ENCODE results near the gene D2HGDH. TPM values are rescaled to one million over a fixed set of nuclear protein-coding genes. Genes with fewer than 3 reads are reported as not detected.

D2HGDH gene
- total and polyA plus RNA-seq, 2 of the 13 experiments (the other 11 are each of a cell fraction or from before 2014, with no cell fraction given) = 19.2 to 20.3 TPM

DNA sequence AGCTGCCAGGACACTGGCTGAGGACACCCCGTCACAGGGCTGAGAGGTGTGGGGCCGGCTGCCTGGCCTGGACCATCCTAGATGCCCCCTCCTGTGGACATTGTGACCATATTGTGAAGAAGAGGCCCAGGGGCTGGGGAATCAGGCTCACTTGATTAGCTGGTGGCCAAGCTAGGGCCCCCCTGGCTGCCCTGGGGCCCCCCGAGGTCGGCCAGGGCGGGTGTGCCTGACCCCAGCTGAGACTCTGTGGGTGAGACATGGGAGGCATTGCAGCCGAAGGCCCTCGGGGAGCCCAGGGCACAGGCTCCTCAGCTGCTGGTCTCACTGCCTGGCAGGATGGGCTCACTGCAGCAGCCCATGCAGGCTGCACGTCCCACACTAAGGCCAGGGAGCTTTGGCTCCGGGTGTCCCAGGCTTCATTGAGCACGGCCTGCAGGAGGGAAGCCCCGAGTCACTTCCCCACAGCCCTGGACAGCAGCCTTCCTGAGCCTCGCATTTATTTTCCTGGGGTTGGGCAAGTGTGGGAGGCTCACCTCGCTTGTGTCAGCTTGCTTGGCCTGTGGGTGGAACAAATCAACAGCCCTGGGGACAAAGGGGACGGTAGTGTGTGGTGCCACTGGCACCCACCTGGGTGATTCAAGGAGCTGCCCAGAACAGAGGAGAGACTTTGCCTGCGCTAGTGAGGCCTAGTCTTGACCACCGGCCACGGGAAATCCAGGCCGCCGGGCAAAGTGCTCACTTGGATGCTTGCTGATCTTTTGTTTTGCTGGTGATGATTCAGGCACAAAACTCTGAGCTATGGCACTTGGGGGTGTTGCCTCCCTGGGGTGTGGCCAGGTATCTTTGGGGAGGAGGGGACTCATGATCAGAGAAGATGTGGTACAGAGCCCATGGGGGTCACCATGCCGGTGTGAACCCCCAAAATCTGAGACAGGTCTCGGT lies 43.5 kb downstream of the D2HGDH start (continued):
- TF ChIP-seq SMC3 (IDR thresholded peaks at IDR 0.05; ENCODE audit: low read length) = no peak
- TF ChIP-seq SP1 (IDR thresholded peaks at IDR 0.05) = no peak
- no peak for TF ChIP-seq SP1 (CRISPR knock-in tag; IDR thresholded peaks at IDR 0.05)
- no peak for TF ChIP-seq MAFK (conservative IDR thresholded peaks at IDR 0.05 in 1 of 2, IDR thresholded peaks at IDR 0.05 in 1 of 2; ENCODE audit: low read length in 2 of 2)
- TF ChIP-seq POLR2G (IDR thresholded peaks at IDR 0.05; ENCODE audit: low read depth, low read length) = no peak
- TF ChIP-seq ZNF891 (CRISPR knock-in tag; IDR thresholded peaks at IDR 0.05) = no peak
- no peak for TF ChIP-seq ZNF205 (CRISPR knock-in tag; IDR thresholded peaks at IDR 0.05)
- no peak for TF ChIP-seq SIX1 (CRISPR knock-in tag; IDR thresholded peaks at IDR 0.05; ENCODE audit: borderline replicate concordance)
- TF ChIP-seq, protein P1, sequence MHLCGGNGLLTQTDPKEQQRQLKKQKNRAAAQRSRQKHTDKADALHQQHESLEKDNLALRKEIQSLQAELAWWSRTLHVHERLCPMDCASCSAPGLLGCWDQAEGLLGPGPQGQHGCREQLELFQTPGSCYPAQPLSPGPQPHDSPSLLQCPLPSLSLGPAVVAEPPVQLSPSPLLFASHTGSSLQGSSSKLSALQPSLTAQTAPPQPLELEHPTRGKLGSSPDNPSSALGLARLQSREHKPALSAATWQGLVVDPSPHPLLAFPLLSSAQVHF (CRISPR knock-in tag; IDR thresholded peaks at IDR 0.05) = no peak
- TF ChIP-seq KLF11 (CRISPR knock-in tag; IDR thresholded peaks at IDR 0.05) = no peak
- TF ChIP-seq ZBTB38 (CRISPR knock-in tag; IDR thresholded peaks at IDR 0.05) = 0 out of 2 replicates have a peak, but pooled peaks have one; percentile 47
- TF ChIP-seq ATAD3A (CRISPR knock-in tag; IDR thresholded peaks at IDR 0.05) = no peak
- no peak for TF ChIP-seq GABPB1 (CRISPR knock-in tag; IDR thresholded peaks at IDR 0.05)
- no peak for TF ChIP-seq NR1H2 (CRISPR knock-in tag; IDR thresholded peaks at IDR 0.05; ENCODE audit: borderline replicate concordance, low read depth)
- TF ChIP-seq ZNF253 (CRISPR knock-in tag; IDR thresholded peaks at IDR 0.05; ENCODE audit: borderline replicate concordance) = no peak
- no peak for TF ChIP-seq THYN1 (CRISPR knock-in tag; IDR thresholded peaks at IDR 0.05; ENCODE audit: borderline replicate concordance, low read depth)
- no peak for TF ChIP-seq SKI (IDR thresholded peaks at IDR 0.05; ENCODE audit: partially characterized antibody)
- TF ChIP-seq AKAP8 (CRISPR knock-in tag; IDR thresholded peaks at IDR 0.05) = peak; percentile 16; the same call in 1 of the 2 replicates

All from HepG2 (cell line).